Lung (tissue), 12 donors: ENCODE data around the gene CYTH2. TPM values are rescaled to one million over a fixed set of nuclear protein-coding genes. Genes with fewer than 3 reads are reported as not detected.

Experiments
- ATAC-seq: fragments of 200-7000 bp; cut with Tn5 transposase; one replicate; pipeline ENCODE4 v1.9.1; 2020; ENCODE audit warnings: moderate number of reproducible peaks; ENCODE audit not compliant: insufficient read depth, low FRiP score
- DNase-seq, 3 donors: peaks; one replicate each; pipeline ENCODE4 v3.0.0-alpha.2; 2013 to 2017
- H3K27ac ChIP-seq, 2 donors: one replicate each; pipeline ENCODE4 v1.5.1; 2013; ENCODE audit warnings: mild to moderate bottlenecking in 2 of 2, moderate library complexity in 2 of 2, control low read depth in 1 of 2, inconsistent platforms in 1 of 2, low read depth in 1 of 2, low read length in 1 of 2
- H3K27me3 ChIP-seq, 3 donors: one replicate each; pipeline ENCODE4 v1.5.1; 2013; ENCODE audit warnings: low read length in 2 of 3; ENCODE audit not compliant: control insufficient read depth in 3 of 3, insufficient read depth in 3 of 3
- H3K36me3 ChIP-seq, 4 donors: one replicate each; pipeline ENCODE4 v1.5.1; 2013; ENCODE audit warnings: low read length in 4 of 4, mild to moderate bottlenecking in 1 of 4, moderate library complexity in 1 of 4; ENCODE audit not compliant: control insufficient read depth in 4 of 4, insufficient read depth in 4 of 4
- H3K4me1 ChIP-seq, 5 donors: one replicate each; pipeline ENCODE4 v1.5.1; 2013; ENCODE audit warnings: low read length in 5 of 5, mild to moderate bottlenecking in 2 of 5, moderate library complexity in 1 of 5; ENCODE audit not compliant: control insufficient read depth in 5 of 5, insufficient read depth in 5 of 5
- H3K4me3 ChIP-seq: one replicate; pipeline ENCODE4 v1.5.1; 2013; ENCODE audit warnings: mild to moderate bottlenecking, control low read depth, moderate library complexity
- H3K9ac ChIP-seq, 2 donors: one replicate each; pipeline ENCODE4 v1.5.1; 2013; ENCODE audit warnings: low read length in 2 of 2, control low read depth in 1 of 2; ENCODE audit not compliant: insufficient read depth in 1 of 2
- H3K9me3 ChIP-seq, 4 donors: one replicate each; pipeline ENCODE4 v1.5.1; 2013; ENCODE audit warnings: low read length in 3 of 4, mild to moderate bottlenecking in 1 of 4, moderate library complexity in 1 of 4; ENCODE audit not compliant: control insufficient read depth in 4 of 4, insufficient read depth in 3 of 4
- WGBS, 2 donors: extraction: QIAGEN DNeasy Blood & Tissue Kit; methylation state at CpG; one replicate each; pipeline ENCODE4 v1.1.7; 2013; 5-methylcytosine and 5-hydroxymethylcytosine counted together
- polyA plus RNA-seq, 2 donors: library from polyadenylated mRNA; stranded (reverse); fragments of 200-250 nt; gene quantifications; one replicate each; pipeline ENCODE4 v1.2.1, GENCODE V29; 2013
- total RNA-seq, 2 donors: library from RNA; depleted of rRNA in 1 of 2; stranded (reverse); fragments of >200 nt in 1 of 2; gene quantifications; one replicate each; pipeline ENCODE4 v1.2.1, GENCODE V29; 2014 to 2021
- TF ChIP-seq, protein P1 (sequence below): IDR thresholded peaks from 2 replicates; pipeline ENCODE4 v1.5.1; 2012; ENCODE audit warnings: mild to moderate bottlenecking; ENCODE audit errors: control extremely low read depth, extremely low read depth
- donor health status: control.
- donor health status: control.
- donor health status: Bipolar disorder and iron deficiency.
- donor health status: healthy.
- donor health status: DM: yes; HTN: yes; CAD: no.

The CYTH2 gene
- total and polyA plus RNA-seq, 4 donors = 44.1 to 72.5 (median 49.2) TPM

DNA sequence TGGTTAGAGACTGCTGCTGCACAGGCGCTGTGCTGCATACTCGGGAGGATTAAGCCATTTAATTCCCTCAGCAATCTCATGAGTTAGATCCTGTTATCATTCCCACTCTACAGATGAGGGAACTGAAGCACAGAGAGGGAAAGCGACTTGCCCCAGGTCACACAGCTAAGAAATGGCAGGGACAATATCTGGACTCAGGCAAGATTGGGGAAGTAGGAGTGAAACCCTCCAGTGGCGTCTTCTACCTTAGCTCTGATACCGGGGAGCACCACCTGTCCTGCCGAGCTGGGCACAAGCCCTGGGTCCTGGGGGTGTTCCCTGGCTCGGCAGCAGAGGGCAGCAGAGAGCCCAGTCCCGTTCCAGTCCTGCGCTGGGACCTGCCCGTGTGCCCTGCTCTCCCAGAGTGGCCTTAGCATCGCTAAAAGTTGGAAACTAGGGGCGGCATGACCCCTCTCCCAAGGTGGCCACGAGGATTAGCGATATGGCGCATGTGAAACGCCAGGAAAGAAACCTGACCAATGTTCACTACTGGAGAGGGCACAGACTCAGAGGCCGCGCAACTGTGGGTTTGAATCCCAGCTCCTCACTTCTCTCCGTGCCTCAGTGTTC, 20.5 kb downstream of the CYTH2 start:
- no peak for ATAC-seq
- Histone ChIP-seq H3K27me3 (peaks cover 0 to 28% (median 27%) of the 10 kb centered on the region in 3 donors), H3K9me3 (no peaks in the 10 kb centered on the region), H3K4me1 (peaks cover 0 to 5% (median 0%) of the 10 kb centered on the region in 5 donors), H3K4me3 (no peak overlapping the region), H3K36me3 (no peaks in the 10 kb centered on the region), H3K9ac (no peak overlapping the region), H3K27ac (no peak overlapping the region)
- WGBS, 2 donors = 23 to 24% methylated on average over 19 of the region's 19 CpGs
- peak; percentile 59 to 71 (median 61) for DNase-seq
- TF ChIP-seq, protein P1, sequence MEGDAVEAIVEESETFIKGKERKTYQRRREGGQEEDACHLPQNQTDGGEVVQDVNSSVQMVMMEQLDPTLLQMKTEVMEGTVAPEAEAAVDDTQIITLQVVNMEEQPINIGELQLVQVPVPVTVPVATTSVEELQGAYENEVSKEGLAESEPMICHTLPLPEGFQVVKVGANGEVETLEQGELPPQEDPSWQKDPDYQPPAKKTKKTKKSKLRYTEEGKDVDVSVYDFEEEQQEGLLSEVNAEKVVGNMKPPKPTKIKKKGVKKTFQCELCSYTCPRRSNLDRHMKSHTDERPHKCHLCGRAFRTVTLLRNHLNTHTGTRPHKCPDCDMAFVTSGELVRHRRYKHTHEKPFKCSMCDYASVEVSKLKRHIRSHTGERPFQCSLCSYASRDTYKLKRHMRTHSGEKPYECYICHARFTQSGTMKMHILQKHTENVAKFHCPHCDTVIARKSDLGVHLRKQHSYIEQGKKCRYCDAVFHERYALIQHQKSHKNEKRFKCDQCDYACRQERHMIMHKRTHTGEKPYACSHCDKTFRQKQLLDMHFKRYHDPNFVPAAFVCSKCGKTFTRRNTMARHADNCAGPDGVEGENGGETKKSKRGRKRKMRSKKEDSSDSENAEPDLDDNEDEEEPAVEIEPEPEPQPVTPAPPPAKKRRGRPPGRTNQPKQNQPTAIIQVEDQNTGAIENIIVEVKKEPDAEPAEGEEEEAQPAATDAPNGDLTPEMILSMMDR = peak; percentile 85

DNA sequence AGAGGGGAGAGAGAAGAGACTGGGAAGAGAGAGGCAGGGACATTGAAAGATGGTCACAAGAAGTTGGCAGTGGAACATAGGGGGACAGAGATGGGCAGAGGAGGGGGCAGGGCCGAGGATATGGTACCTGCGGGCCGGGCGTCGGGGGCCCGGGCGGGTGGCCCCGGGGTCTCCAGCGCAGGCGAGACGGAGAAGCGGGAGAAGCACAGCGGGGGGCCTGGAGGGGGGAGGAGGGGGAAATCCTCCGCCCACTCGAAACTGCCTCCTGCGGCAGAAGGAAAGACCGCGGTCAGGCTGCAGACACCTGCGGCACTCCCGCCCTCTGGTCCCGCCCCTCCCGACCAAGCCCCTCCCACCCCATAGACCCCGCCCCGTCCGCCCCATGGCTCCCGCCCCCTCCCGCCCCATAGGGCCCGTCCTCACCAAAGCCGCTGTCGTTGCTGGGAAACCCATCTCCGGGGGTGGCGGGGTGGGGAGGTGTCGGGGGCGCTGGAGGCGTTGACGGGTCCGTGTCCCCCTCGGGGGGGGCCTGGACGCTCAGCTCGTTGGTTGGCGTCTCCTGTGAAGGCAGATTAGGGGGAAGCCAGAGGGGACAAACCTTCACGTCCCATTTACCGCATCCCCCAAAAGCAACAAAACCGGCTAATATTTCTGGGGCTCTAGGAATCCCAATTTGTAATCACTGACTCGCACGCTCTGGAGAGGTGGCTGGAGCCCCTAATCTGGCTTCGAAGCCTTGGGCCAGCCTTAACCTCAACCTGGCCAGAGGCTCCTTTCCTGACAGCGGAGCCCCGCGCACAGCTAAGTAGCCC, 22.0 kb downstream of the CYTH2 start:
- no peak overlapping the region for H3K9ac ChIP-seq
- WGBS, 2 donors = 7 to 9% methylated on average over 41 to 48 of the region's 50 CpGs
- DNase-seq = no peak
- H3K4me1 ChIP-seq = peaks cover 0 to 8% (median 0%) of the 10 kb centered on the region in 5 donors
- H3K36me3 ChIP-seq = no peaks in the 10 kb centered on the region
- ATAC-seq = no peak
- H3K9me3 ChIP-seq = no peaks in the 10 kb centered on the region
- no peak overlapping the region for H3K4me3 ChIP-seq
- no peak overlapping the region for H3K27ac ChIP-seq
- TF ChIP-seq, protein P1 = no peak
- peaks cover 0 to 29% (median 28%) of the 10 kb centered on the region in 3 donors for H3K27me3 ChIP-seq

DNA sequence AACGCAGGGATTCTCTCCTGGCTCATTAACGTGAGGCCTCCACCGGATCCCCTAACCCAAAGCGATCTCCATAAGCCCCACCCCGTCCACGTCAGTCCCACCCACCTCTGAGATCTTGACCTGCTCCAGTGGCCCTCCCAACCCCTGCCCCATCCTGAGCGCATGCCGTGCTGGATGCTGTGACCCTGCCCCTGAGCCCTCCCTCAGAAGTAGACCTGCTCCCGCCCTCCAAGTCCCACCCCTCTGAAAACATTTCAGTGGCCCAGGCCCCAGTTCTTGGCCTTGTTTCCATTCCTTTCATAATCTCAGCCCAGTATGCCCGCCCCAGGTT, 22.6 kb downstream of the CYTH2 start:
- no peaks in the 10 kb centered on the region for H3K9me3 ChIP-seq
- H3K4me3 ChIP-seq = no peak overlapping the region
- 28 to 31% methylated on average over 10 of the region's 10 CpGs for WGBS, 2 donors
- ATAC-seq (no peak), DNase-seq (no peak)
- no peak overlapping the region for H3K27ac ChIP-seq
- H3K4me1 ChIP-seq = peaks cover 0 to 8% (median 0%) of the 10 kb centered on the region in 5 donors
- TF ChIP-seq, protein P1 = no peak
- H3K36me3 ChIP-seq = no peaks in the 10 kb centered on the region
- peaks cover 0 to 29% (median 28%) of the 10 kb centered on the region in 3 donors for H3K27me3 ChIP-seq
- H3K9ac ChIP-seq = no peak overlapping the region
